Measurements from ENCODE around the gene CCL22. TPM values are rescaled to one million over a fixed set of nuclear protein-coding genes. Genes with fewer than 3 reads are reported as not detected.

Gene CCL22
- total RNA-seq, 4 donors from 2014 or later = not detected

GRCh38 chr16:57388359-57389086 lies 29.9 kb downstream of the CCL22 start:
- Histone ChIP-seq H3K9me3 (no peaks in the 10 kb centered on the region), H3K4me3 (no peak overlapping the region), H3K27me3 (no peaks in the 10 kb centered on the region), H3K36me3 (no peaks in the 10 kb centered on the region), H3K27ac (replicated peaks in 1 of 4) (no peak overlapping the region), H3K4me1 (peaks cover 35 to 47% (median 38%) of the 10 kb centered on the region in 4 donors)
- TF ChIP-seq POLR2A (IDR thresholded peaks at IDR 0.05; ENCODE audit: low read depth) (no peak), POLR2AphosphoS5 (IDR thresholded peaks at IDR 0.05) (no peak), EP300 (IDR thresholded peaks at IDR 0.05) (no peak)
- TF ChIP-seq, protein P1, sequence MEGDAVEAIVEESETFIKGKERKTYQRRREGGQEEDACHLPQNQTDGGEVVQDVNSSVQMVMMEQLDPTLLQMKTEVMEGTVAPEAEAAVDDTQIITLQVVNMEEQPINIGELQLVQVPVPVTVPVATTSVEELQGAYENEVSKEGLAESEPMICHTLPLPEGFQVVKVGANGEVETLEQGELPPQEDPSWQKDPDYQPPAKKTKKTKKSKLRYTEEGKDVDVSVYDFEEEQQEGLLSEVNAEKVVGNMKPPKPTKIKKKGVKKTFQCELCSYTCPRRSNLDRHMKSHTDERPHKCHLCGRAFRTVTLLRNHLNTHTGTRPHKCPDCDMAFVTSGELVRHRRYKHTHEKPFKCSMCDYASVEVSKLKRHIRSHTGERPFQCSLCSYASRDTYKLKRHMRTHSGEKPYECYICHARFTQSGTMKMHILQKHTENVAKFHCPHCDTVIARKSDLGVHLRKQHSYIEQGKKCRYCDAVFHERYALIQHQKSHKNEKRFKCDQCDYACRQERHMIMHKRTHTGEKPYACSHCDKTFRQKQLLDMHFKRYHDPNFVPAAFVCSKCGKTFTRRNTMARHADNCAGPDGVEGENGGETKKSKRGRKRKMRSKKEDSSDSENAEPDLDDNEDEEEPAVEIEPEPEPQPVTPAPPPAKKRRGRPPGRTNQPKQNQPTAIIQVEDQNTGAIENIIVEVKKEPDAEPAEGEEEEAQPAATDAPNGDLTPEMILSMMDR (IDR thresholded peaks at IDR 0.05) = no peak
- 90% methylated on average over 7 of the region's 7 CpGs for WGBS
- DNase-seq (ENCODE audit: extremely low spot score) = no peak
- intact Hi-C loops (cut with DNase I) = no loop called here

DNA sequence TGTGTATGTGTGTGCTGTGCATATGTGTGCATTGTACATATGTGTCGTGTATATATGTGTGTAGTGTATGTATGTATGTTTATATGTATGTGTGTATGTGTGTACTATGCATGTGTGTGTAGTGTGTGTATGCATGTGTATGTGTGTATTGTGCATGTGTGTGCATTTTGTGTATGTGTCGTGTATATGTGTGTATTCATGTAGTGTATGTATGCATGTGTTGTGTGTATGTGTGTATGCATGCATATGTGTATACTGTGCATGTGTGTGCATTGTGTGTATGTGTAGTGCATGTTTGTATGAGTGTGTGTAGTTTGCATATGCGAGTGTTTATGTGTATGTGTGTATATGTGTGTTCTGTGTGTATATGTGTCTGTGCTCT lies 30.5 kb downstream of the CCL22 start:
- TF ChIP-seq EP300 (IDR thresholded peaks at IDR 0.05) = no peak
- no peak for TF ChIP-seq POLR2A (IDR thresholded peaks at IDR 0.05; ENCODE audit: low read depth)
- TF ChIP-seq, protein P1 (IDR thresholded peaks at IDR 0.05) = no peak
- TF ChIP-seq POLR2AphosphoS5 (IDR thresholded peaks at IDR 0.05) = no peak
- no peaks in the 10 kb centered on the region for H3K27me3 ChIP-seq
- WGBS = 89% methylated on average over 3 of the region's 3 CpGs
- H3K4me3 ChIP-seq = no peak overlapping the region
- H3K27ac ChIP-seq (replicated peaks in 1 of 4) = no peak overlapping the region
- H3K36me3 ChIP-seq = no peaks in the 10 kb centered on the region
- no peak for DNase-seq (ENCODE audit: extremely low spot score)
- peaks cover 29 to 42% (median 33%) of the 10 kb centered on the region in 4 donors for H3K4me1 ChIP-seq
- intact Hi-C loops (cut with DNase I) = no loop called here
- H3K9me3 ChIP-seq = no peaks in the 10 kb centered on the region

DNA sequence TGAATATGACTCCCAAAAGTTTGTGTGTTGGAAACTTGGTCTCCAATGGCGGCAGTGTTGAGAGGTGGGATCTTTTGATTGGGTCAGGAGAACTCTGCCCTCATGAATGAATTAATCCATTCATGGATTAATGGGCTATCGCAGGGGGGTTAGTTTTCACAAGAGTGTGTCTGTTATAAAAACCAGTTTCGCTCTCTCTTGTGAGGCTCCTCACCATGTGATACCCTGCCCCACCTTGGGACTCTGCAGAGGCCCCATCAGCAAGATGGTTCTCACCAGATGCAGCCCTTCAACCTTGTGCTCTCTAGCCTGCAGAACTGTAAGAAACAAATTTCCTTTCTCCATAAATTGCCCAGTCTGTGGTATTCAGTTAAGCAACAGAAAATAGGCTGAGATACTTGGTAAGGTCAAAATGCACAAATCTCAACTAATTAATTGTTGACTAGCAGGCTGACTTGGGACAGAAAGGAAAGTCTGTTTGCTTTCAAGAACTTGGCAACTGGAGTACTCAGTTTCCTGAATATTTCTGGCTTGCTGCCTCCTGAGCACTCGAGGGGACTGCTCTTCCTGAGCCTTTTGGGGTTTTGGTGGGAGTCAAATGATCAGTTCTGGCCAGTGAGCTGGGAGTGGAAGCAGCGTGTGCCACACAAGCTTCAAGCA lies 32.2 kb downstream of the CCL22 start:
- WGBS = 62% methylated on average over 5 of the region's 5 CpGs
- Histone ChIP-seq H3K27me3 (no peaks in the 10 kb centered on the region), H3K27ac (replicated peaks in 1 of 4) (no peak overlapping the region), H3K4me1 (peaks cover 14 to 25% (median 20%) of the 10 kb centered on the region in 4 donors), H3K9me3 (no peaks in the 10 kb centered on the region), H3K4me3 (no peak overlapping the region), H3K36me3 (no peaks in the 10 kb centered on the region)
- TF ChIP-seq POLR2A (IDR thresholded peaks at IDR 0.05; ENCODE audit: low read depth) (no peak), EP300 (IDR thresholded peaks at IDR 0.05) (no peak)
- TF ChIP-seq, protein P1 (IDR thresholded peaks at IDR 0.05) = no peak
- intact Hi-C loops (cut with DNase I) = no loop called here
- no peak for DNase-seq (ENCODE audit: extremely low spot score)

- no peak for TF ChIP-seq POLR2AphosphoS5 (IDR thresholded peaks at IDR 0.05)
- no peak for TF ChIP-seq EP300 (IDR thresholded peaks at IDR 0.05)
- TF ChIP-seq POLR2A (IDR thresholded peaks at IDR 0.05; ENCODE audit: low read depth) = no peak
- TF ChIP-seq, protein P1 (IDR thresholded peaks at IDR 0.05) = no peak
- 73% methylated on average over 4 of the region's 4 CpGs for WGBS
Measured at GRCh38 chr16:57391300-57391699, 32.7 kb downstream of the CCL22 start.

More at GRCh38 chr16:57391300-57391699, 32.7 kb downstream of the CCL22 start:
- no peaks in the 10 kb centered on the region for H3K9me3 ChIP-seq
- H3K4me3 ChIP-seq = no peak overlapping the region
- H3K36me3 ChIP-seq = no peaks in the 10 kb centered on the region
- intact Hi-C loops (cut with DNase I) = no loop called here
- no peak overlapping the region for H3K27ac ChIP-seq (replicated peaks in 1 of 4)
- DNase-seq (ENCODE audit: extremely low spot score) = no peak
- peaks cover 10 to 19% (median 15%) of the 10 kb centered on the region in 4 donors for H3K4me1 ChIP-seq
- no peaks in the 10 kb centered on the region for H3K27me3 ChIP-seq

Data from esophagus muscularis mucosa (tissue), 4 donors.